HEK293T (cell line): ENCODE measurements around the gene MORF4L2.

Experiments
- FOXK2 ChIP-seq: fragments of 450-650 bp; IDR thresholded peaks from 2 replicates; pipeline ENCODE4 v1.6.1; 2016; ENCODE audit warnings: mild to moderate bottlenecking
- HDGF ChIP-seq: fragments of 450-650 bp; IDR thresholded peaks from 2 replicates; pipeline ENCODE4 v1.6.1; 2017; ENCODE audit warnings: antibody characterized with exemption, borderline replicate concordance
- SUZ12 ChIP-seq: fragments of 450-650 bp; IDR thresholded peaks from 2 replicates; pipeline ENCODE4 v1.6.1; 2016; ENCODE audit warnings: mild to moderate bottlenecking
- ZNF384 ChIP-seq: fragments of 450-650 bp; IDR thresholded peaks from 2 replicates; pipeline ENCODE4 v1.6.1; 2016

GRCh38 chrX:103666202-103667107 is 20.0 kb downstream of the MORF4L2 start:
- TF ChIP-seq ZNF384 (no peak), FOXK2 (no peak), SUZ12 (no peak), HDGF (no peak)
